OCI-LY1 (cell line): Measurements from ENCODE around the gene ELFN2.

Experiments used
- CTCF ChIP-seq: fragments of 200-600 bp; sonication (generic), shearing (Covaris generic); IDR thresholded peaks from 2 replicates; pipeline ENCODE4 v1.5.1; 2017; ENCODE audit warnings: mild to moderate bottlenecking, antibody characterized with exemption, low read length, moderate library complexity, mixed read lengths
- EZH2 ChIP-seq: fragments of 200-600 bp; sonication (generic), shearing (Covaris generic); IDR thresholded peaks from 2 replicates; pipeline ENCODE4 v1.8.0; 2017; ENCODE audit warnings: borderline replicate concordance, mixed run types, mild to moderate bottlenecking, antibody characterized with exemption, low read length, moderate library complexity, mixed read lengths

GRCh38 chr22:37461961-37462360, 34.7 kb upstream of the ELFN2 start:
- no peak for TF ChIP-seq EZH2
- TF ChIP-seq CTCF = no peak
